Peyer's patch (tissue), 4 donors: ENCODE data around the gene RGL2. TPM values are rescaled to one million over a fixed set of nuclear protein-coding genes. Genes with fewer than 3 reads are reported as not detected.

Experiments
- DNase-seq, 3 donors: peaks; one replicate each; pipeline ENCODE4 v3.0.0-alpha.2; 2017 to 2019
- H3K27ac ChIP-seq, 4 donors: fragments of 200-600 bp; sonication (generic); one replicate each; pipeline ENCODE4 v1.5.1; 2016 to 2019
- H3K27me3 ChIP-seq, 2 donors: fragments of 200-600 bp; sonication (generic); one replicate each; pipeline ENCODE4 v1.5.1; 2019
- H3K36me3 ChIP-seq, 3 donors: fragments of 200-600 bp; sonication (generic); one replicate each; pipeline ENCODE4 v1.5.1; 2016 to 2019
- H3K4me1 ChIP-seq, 4 donors: fragments of 200-600 bp; sonication (generic); one replicate each; pipeline ENCODE4 v1.5.1; 2016 to 2019
- H3K4me3 ChIP-seq, 4 donors: fragments of 200-600 bp; sonication (generic); 1 replicate in 3 of 4; 2 replicates in 1 of 4; pipeline ENCODE4 v1.5.1; 2016 to 2019; ENCODE audit warnings: mild to moderate bottlenecking in 1 of 4
- H3K9me3 ChIP-seq, 4 donors: fragments of 200-600 bp; sonication (generic); one replicate each; pipeline ENCODE4 v1.5.1; 2016 to 2019; ENCODE audit warnings: mild to moderate bottlenecking in 1 of 4
- POLR2A ChIP-seq, 2 donors: fragments of 450-650 bp; IDR thresholded peaks; one replicate each; pipeline ENCODE4 v1.5.1; 2017; ENCODE audit warnings: antibody characterized with exemption in 2 of 2, mild to moderate bottlenecking in 2 of 2, moderate library complexity in 2 of 2
- total RNA-seq, 4 donors: library from RNA; depleted of rRNA; stranded (reverse); fragments of >200 nt; gene quantifications; one replicate each; pipeline ENCODE4 v1.1.0, GENCODE V29; 2016
- TF ChIP-seq, protein P1 (sequence below), 6 experiments: fragments of 450-650 bp in 4 of 6; fragments of 200-600 bp in 2 of 6; sonication (generic) in 1 of 6; IDR thresholded peaks; one replicate each; pipeline ENCODE4 v1.5.1; 2017 to 2019; ENCODE audit warnings: antibody characterized with exemption in 6 of 6, mild to moderate bottlenecking in 3 of 6, moderate library complexity in 1 of 6

Gene RGL2
- total RNA-seq, 4 donors from 2014 or later = 15.4 to 89.1 (median 39.4) TPM

DNA sequence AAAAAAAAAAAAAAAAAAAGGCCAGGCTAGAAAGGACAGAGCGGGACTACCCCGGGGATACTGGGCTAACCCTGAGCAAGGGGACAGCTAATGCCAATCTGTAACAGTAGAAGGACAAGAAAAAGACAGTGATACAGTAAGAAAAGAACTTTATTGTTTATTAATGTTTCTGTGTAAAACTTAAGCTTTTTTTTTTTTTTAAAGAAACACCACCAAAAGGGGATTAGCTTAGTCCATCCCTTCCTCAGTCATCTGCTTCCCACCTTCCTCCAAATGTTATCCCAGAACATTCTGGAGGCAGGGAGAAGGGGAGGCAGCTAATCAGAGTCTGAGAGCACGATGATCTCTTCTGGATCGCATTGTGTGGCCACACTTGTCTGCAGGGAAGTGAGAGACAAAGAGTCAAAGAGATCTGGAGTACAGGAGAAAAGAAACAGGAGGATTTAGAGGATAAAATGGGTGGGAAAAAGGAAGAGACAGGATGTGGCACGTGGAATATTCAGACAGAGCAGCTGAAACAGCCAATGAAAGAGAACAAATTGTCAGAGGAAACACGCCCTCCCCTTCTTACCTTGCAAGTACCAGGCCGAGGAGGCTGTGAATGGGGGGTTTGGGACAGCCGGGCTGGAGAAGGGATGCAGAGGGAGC lies 19.8 kb upstream of the RGL2 start:
- Histone ChIP-seq H3K27ac (peak overlapping the region in 3 of 4 donors; percentile 82 to 89 (median 82)), H3K4me3 (peak overlapping the region; percentile 40 to 60 (median 54))
- TF ChIP-seq POLR2A (IDR thresholded peaks at IDR 0.05) = no peak
- TF ChIP-seq, protein P1, sequence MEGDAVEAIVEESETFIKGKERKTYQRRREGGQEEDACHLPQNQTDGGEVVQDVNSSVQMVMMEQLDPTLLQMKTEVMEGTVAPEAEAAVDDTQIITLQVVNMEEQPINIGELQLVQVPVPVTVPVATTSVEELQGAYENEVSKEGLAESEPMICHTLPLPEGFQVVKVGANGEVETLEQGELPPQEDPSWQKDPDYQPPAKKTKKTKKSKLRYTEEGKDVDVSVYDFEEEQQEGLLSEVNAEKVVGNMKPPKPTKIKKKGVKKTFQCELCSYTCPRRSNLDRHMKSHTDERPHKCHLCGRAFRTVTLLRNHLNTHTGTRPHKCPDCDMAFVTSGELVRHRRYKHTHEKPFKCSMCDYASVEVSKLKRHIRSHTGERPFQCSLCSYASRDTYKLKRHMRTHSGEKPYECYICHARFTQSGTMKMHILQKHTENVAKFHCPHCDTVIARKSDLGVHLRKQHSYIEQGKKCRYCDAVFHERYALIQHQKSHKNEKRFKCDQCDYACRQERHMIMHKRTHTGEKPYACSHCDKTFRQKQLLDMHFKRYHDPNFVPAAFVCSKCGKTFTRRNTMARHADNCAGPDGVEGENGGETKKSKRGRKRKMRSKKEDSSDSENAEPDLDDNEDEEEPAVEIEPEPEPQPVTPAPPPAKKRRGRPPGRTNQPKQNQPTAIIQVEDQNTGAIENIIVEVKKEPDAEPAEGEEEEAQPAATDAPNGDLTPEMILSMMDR (IDR thresholded peaks at IDR 0.05) = no peak

DNA sequence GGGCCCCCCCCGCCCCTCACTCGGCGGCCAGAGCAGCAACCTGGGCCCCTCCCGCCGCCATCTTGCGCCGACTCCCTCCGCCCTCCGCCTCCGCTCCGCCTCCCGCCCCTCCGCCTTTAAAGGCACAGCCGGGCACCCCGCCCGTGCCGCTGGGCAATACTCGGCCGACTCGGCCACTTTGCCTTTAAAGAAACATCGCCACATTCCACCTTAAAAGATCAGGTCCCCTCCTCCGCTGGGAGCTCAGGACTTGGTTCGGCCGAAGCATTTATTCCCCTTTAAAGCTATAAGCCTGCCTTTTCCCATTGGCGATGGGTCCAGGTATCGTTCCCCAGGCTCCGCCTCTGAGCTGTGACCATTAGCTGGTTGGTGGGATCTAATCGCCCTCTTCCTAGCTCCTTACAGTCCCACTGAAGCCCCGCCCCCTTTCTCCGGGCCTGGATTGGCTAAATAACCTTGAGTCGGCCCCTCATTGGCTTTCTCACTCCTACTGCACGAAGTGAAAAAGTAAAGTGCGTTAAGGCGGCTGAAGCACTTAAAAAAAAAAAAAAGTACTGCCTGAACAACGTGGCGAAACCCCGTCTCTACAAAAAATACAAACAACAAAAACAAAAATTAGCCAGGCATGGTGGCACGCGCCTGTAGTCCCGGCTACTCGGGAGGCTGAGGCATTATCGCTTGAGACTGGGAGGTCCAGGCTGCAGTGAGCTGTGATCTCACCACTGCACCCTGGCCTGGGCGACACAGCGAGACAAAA lies 19.1 kb upstream of the RGL2 start, which contains the start of gene ZBTB22:
ZBTB22 (minus strand) TSS at position 76 of the 757 bp plus-strand sequence. CDS start 828 bp downstream, outside the sequence.
- peak; percentile 98 to 100 (median 100) for DNase-seq
- H3K4me3 ChIP-seq = peak within 1 kb of the TSS; percentile 40 to 60 (median 54)
- TF ChIP-seq, protein P1 (IDR thresholded peaks at IDR 0.05) = peak in 3 of 6 experiments; percentile 8 to 26 (median 15)
- peak in 1 of 2 donors; percentile 42 for TF ChIP-seq POLR2A (IDR thresholded peaks at IDR 0.05)
- peak within 1 kb of the TSS; percentile 82 to 89 (median 84) for H3K27ac ChIP-seq
- no peaks in the 10 kb centered on the region for H3K9me3 ChIP-seq
- peaks cover 4 to 68% (median 27%) of the 10 kb centered on the region in 4 donors for H3K4me1 ChIP-seq
- peaks cover 0 to 29% (median 0%) of the 10 kb centered on the region in 3 donors for H3K36me3 ChIP-seq
- H3K27me3 ChIP-seq = no peaks in the 10 kb centered on the region

More for the DNA sequence above, 19.8 kb upstream of the RGL2 start:
- Histone ChIP-seq H3K27me3 (no peaks in the 10 kb centered on the region), H3K36me3 (peaks cover 0 to 29% (median 0%) of the 10 kb centered on the region in 3 donors), H3K9me3 (no peaks in the 10 kb centered on the region), H3K4me1 (peaks cover 4 to 69% (median 27%) of the 10 kb centered on the region in 4 donors)
- DNase-seq = no peak

DNA sequence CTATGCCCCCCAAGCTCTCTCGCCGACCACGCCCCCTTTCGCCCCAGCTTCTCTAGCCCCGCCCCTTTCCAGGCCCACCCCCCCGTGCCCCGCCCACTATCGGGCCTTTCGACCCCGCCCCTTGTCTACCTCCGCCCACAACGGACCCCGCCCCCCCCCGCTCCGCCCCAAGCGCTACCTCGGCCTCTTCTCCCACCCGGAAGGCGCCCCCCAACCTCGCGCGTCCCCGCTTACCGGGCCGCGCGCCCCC lies 18.6 kb upstream of the RGL2 start:
- Histone ChIP-seq H3K4me3 (peak overlapping the region; percentile 40 to 60 (median 54)), H3K36me3 (peaks cover 0 to 29% (median 0%) of the 10 kb centered on the region in 3 donors), H3K27me3 (no peaks in the 10 kb centered on the region), H3K27ac (peak overlapping the region; percentile 82 to 89 (median 84)), H3K4me1 (peaks cover 4 to 70% (median 28%) of the 10 kb centered on the region in 4 donors), H3K9me3 (no peaks in the 10 kb centered on the region)
- no peak for DNase-seq
- TF ChIP-seq, protein P1 (IDR thresholded peaks at IDR 0.05) = no peak
- no peak for TF ChIP-seq POLR2A (IDR thresholded peaks at IDR 0.05)

DNA sequence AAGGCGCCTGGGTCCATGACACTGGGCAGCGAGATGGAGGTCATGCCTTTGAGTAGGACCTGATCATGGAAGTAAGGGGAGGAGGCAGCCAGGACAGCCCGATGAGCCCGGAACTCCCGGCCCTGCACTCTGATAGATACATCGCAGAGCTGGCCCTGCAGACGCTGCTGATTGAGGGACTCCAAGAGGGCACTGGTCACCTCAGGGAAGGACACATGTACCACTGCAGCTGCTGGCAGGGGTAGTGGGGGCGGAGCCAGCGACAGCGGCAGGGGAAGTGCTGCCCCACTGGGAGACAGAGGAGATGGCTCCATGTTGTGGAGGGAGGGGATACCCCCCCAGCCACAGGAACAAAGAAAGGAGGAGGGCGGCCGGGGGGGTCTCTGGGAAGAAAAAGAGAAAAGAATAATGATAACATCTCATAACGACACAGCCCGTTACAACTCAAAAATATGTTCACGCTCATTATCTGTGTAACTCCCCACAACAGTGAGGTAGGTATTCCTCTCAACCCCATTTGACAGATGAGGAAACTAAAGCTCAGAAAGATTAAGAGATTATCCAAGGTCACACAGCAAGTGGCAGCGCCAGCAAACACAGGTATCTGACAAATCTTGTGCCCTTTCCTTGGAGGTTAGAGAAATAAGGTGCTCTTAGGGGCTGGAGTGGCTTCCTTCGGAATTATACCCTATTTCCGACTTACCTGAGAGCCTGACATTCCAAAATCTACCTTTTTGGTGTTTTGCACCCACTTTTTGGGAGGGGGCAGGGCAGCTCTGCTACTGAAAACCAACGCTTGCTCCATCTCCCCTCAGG lies 18.1 kb upstream of the RGL2 start:
- DNase-seq = no peak
- no peaks in the 10 kb centered on the region for H3K9me3 ChIP-seq
- peaks cover 0 to 30% (median 0%) of the 10 kb centered on the region in 3 donors for H3K36me3 ChIP-seq
- H3K4me3 ChIP-seq = peak overlapping the region; percentile 40 to 60 (median 54)
- peaks cover 4 to 71% (median 29%) of the 10 kb centered on the region in 4 donors for H3K4me1 ChIP-seq
- H3K27me3 ChIP-seq = no peaks in the 10 kb centered on the region
- peak overlapping the region; percentile 82 to 89 (median 84) for H3K27ac ChIP-seq
- TF ChIP-seq, protein P1 (IDR thresholded peaks at IDR 0.05) = no peak
- no peak for TF ChIP-seq POLR2A (IDR thresholded peaks at IDR 0.05)
